ENCODE results near the gene OCA2.

OCA2 gene

DNA sequence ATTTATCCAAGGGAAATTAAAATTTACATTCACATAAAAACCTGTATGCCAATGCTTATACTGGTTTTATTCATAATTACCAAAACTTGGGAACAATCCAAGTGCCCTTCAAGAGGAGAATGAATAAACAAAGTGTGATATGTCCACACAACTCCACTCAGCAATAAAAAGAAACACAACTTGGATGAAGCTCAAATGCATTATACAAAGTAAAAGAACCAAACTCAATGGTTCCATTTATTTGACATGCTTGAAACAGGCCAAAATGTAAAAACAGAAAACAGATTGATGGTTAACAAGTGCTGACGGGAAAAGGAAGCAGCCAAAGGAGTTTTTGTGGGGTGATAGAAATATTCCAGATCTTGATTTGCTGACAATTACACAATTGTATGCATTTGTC, 23.5 kb downstream of the OCA2 start:
- H3K27me3 ChIP-seq (ENCODE audit: control insufficient read depth, insufficient read depth, low read length) = no peaks in the 10 kb centered on the region
- no peaks in the 10 kb centered on the region for H3K4me1 ChIP-seq (ENCODE audit: control insufficient read depth, insufficient read depth, low read length)
- H3K4me3 ChIP-seq (ENCODE audit: low read depth, low read length) = no peak overlapping the region
- H3K27ac ChIP-seq (ENCODE audit: low read depth, low read length) = no peak overlapping the region
- no peaks in the 10 kb centered on the region for H3K9me3 ChIP-seq (ENCODE audit: control insufficient read depth, insufficient read depth, low read length)
- no peak overlapping the region for H3K9ac ChIP-seq (ENCODE audit: low read depth, low read length)
- no peaks in the 10 kb centered on the region for H3K36me3 ChIP-seq (ENCODE audit: control insufficient read depth, insufficient read depth, low read length)

DNA sequence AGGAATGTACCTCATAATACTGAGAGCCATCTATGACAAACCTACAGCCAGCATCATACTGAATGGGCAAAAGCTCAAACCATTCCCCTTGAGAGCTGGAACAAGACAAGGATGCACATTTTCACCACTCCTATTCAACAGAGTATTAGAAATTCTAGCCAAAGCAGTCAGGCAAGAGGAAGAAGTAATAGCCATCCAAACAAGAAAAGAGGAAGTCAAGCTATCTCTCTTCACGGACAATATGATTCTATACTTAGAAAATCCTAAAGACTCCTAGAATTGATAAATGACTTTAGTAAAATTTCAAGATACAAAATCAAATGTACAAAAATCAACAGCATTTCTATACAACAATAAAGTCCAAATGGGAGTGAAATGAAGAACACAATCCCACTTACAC, 30.2 kb downstream of the OCA2 start:
- no peaks in the 10 kb centered on the region for H3K27me3 ChIP-seq (ENCODE audit: control insufficient read depth, insufficient read depth, low read length)
- H3K4me3 ChIP-seq (ENCODE audit: low read depth, low read length) = no peak overlapping the region
- peaks cover 5% of the 10 kb centered on the region; the same call in 1 of the 2 replicates for H3K9me3 ChIP-seq (ENCODE audit: control insufficient read depth, insufficient read depth, low read length)
- H3K36me3 ChIP-seq (ENCODE audit: control insufficient read depth, insufficient read depth, low read length) = no peaks in the 10 kb centered on the region
- no peak overlapping the region for H3K27ac ChIP-seq (ENCODE audit: low read depth, low read length)
- H3K4me1 ChIP-seq (ENCODE audit: control insufficient read depth, insufficient read depth, low read length) = peaks cover 7% of the 10 kb centered on the region; the same call in 1 of the 2 replicates
- H3K9ac ChIP-seq (ENCODE audit: low read depth, low read length) = no peak overlapping the region

DNA sequence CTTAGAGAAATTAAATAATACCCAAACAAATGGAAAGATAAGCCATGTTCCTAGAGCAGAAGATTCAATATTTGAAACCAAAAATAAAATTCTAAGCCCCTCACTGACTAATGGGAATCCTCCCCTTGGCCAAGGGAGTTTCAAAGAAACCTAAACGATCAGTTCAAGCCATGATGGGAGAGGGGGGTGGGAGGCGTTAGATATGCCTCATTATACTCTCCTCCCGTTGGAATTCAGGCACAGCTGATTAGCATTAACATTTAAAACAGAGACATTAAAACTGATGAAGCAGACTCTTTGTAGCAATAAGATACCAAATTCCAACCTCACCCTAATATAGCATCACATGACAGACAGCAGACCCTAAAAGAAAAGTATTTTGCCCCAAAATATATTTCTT, 32.9 kb downstream of the OCA2 start:
- Histone ChIP-seq H3K4me3 (ENCODE audit: low read depth, low read length) (no peak overlapping the region), H3K27me3 (ENCODE audit: control insufficient read depth, insufficient read depth, low read length) (no peaks in the 10 kb centered on the region), H3K36me3 (ENCODE audit: control insufficient read depth, insufficient read depth, low read length) (no peaks in the 10 kb centered on the region), H3K9ac (ENCODE audit: low read depth, low read length) (no peak overlapping the region), H3K9me3 (ENCODE audit: control insufficient read depth, insufficient read depth, low read length) (peaks cover 5% of the 10 kb centered on the region; the same call in 1 of the 2 replicates), H3K27ac (ENCODE audit: low read depth, low read length) (no peak overlapping the region), H3K4me1 (ENCODE audit: control insufficient read depth, insufficient read depth, low read length) (peaks cover 7% of the 10 kb centered on the region; the same call in 1 of the 2 replicates)

DNA sequence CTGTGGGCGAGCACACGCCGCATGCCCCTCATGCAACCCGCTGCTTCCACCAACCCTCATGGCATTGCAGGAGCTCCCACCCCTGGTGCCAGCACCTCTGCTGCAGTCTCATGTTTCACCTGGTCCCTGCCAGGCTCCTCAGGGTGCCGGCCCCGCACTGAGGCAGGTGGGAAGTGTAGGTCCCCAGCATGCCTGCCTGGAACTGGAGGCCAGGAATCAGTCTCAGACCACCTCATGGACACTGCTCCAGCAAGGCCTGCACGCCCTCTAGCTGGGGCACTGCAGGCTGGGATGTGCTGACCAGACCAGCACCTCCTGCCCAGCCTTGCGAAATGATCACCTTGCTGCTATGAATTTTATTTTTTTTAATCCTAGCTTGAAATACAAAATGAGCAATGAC, 39.1 kb downstream of the OCA2 start:
- no peak overlapping the region for H3K9ac ChIP-seq (ENCODE audit: low read depth, low read length)
- H3K27ac ChIP-seq (ENCODE audit: low read depth, low read length) = no peak overlapping the region

DNA sequence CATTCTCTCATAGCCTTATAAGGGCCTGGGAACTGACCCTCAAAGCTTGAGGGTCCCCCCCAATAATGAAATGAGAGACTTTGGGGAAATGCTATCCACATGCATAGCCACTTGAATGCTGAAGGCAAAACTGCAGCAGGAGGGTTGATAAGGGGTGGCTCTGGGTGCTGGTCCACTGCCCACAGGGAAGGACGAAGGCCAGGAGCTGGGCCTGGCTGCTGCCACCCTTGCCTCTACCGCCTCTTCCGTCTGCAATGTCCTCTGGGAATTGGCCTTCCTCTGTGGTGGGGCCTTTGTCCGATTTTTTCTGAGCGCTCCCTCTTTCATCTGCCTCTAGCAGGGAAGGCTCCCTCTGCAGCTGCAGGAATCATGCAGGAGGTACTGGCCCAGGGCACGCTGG, 41.0 kb downstream of the OCA2 start:
- Histone ChIP-seq H3K36me3 (ENCODE audit: control insufficient read depth, insufficient read depth, low read length) (no peaks in the 10 kb centered on the region), H3K4me1 (ENCODE audit: control insufficient read depth, insufficient read depth, low read length) (no peaks in the 10 kb centered on the region), H3K9ac (ENCODE audit: low read depth, low read length) (no peak overlapping the region), H3K9me3 (ENCODE audit: control insufficient read depth, insufficient read depth, low read length) (0 out of 2 replicates have a peak, but pooled peaks cover 3% of the 10 kb centered on the region), H3K4me3 (ENCODE audit: low read depth, low read length) (no peak overlapping the region), H3K27ac (ENCODE audit: low read depth, low read length) (no peak overlapping the region), H3K27me3 (ENCODE audit: control insufficient read depth, insufficient read depth, low read length) (no peaks in the 10 kb centered on the region)

More for the DNA sequence above, 39.1 kb downstream of the OCA2 start:
- Histone ChIP-seq H3K4me1 (ENCODE audit: control insufficient read depth, insufficient read depth, low read length) (no peaks in the 10 kb centered on the region), H3K4me3 (ENCODE audit: low read depth, low read length) (no peak overlapping the region), H3K36me3 (ENCODE audit: control insufficient read depth, insufficient read depth, low read length) (no peaks in the 10 kb centered on the region), H3K9me3 (ENCODE audit: control insufficient read depth, insufficient read depth, low read length) (peaks cover 3% of the 10 kb centered on the region; the same call in 1 of the 2 replicates), H3K27me3 (ENCODE audit: control insufficient read depth, insufficient read depth, low read length) (no peaks in the 10 kb centered on the region)

DNA sequence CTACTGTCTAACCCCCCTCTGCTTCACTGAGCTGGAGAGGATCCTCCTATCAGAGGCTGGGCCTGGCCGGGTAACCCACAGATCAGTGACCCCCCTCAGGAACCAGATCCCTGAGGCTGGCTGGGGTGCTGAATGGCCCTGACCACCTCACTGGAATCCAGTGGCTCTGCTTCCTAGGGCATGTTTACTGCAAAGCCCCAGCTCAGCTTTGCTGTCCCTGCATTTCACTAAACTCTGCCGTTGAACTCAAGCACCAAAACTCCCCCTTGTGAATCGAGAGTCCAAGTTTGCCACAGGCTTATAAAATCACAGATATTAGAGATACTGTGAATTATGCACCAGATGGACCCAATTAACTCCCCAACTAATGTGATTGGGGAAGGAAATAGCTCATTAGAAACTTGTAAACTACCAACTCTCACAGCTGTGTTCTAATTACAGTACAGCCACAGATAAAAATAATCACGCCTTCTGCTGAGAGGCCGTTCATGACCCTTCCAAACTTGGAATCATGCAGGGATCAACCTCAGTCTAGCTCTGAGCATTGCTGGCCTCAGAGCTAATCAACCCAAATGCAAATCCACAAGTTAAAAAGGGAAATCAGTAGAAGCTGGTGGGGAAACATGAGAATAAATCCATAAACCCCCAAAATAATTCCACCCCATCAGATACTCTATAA, 47.0 kb downstream of the OCA2 start:
- Histone ChIP-seq H3K4me1 (ENCODE audit: control insufficient read depth, insufficient read depth, low read length) (no peaks in the 10 kb centered on the region), H3K27ac (ENCODE audit: low read depth, low read length) (no peak overlapping the region), H3K9ac (ENCODE audit: low read depth, low read length) (no peak overlapping the region), H3K4me3 (ENCODE audit: low read depth, low read length) (no peak overlapping the region), H3K36me3 (ENCODE audit: control insufficient read depth, insufficient read depth, low read length) (no peaks in the 10 kb centered on the region), H3K9me3 (ENCODE audit: control insufficient read depth, insufficient read depth, low read length) (no peaks in the 10 kb centered on the region), H3K27me3 (ENCODE audit: control insufficient read depth, insufficient read depth, low read length) (no peaks in the 10 kb centered on the region)

DNA sequence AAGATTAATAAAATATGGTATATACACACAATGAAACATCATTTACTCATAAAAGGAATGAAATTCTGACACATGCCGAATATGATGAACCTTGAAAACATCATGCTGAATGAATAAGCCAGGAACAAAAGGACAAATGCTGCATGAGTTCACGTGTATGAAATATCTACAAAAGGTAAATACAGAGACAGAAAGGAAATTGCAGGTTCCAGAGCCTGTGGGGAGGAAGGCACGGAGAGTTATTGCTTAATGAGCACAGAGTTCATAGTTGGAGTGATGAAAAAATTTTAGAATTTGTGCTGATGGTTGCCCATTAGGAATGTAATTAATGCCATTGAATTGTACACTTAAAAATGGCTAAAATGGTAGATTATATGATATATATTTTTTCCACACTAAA, 49.5 kb downstream of the OCA2 start:
- H3K36me3 ChIP-seq (ENCODE audit: control insufficient read depth, insufficient read depth, low read length) = no peaks in the 10 kb centered on the region
- H3K4me1 ChIP-seq (ENCODE audit: control insufficient read depth, insufficient read depth, low read length) = no peaks in the 10 kb centered on the region
- no peaks in the 10 kb centered on the region for H3K27me3 ChIP-seq (ENCODE audit: control insufficient read depth, insufficient read depth, low read length)
- H3K27ac ChIP-seq (ENCODE audit: low read depth, low read length) = no peak overlapping the region
- no peak overlapping the region for H3K9ac ChIP-seq (ENCODE audit: low read depth, low read length)
- no peak overlapping the region for H3K4me3 ChIP-seq (ENCODE audit: low read depth, low read length)
- H3K9me3 ChIP-seq (ENCODE audit: control insufficient read depth, insufficient read depth, low read length) = no peaks in the 10 kb centered on the region

DNA sequence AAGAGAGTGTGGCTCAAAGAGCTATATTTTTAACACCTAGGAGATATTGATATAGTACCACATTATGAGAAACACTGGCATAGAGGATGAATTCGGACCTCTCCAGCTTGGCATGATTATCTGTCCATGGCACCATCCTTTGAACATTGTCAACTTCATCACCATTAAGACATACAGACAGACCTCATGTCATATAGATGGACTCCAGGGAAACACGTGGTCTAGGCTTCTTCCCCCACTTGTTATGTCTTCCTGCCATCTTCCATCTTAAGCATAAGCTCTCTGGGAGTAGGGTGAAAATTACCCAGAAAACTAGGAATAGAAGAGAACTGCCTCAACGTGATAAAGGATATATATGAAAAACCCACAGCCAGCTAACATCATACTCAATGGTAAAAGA, 51.8 kb downstream of the OCA2 start:
- no peaks in the 10 kb centered on the region for H3K9me3 ChIP-seq (ENCODE audit: control insufficient read depth, insufficient read depth, low read length)
- no peaks in the 10 kb centered on the region for H3K4me1 ChIP-seq (ENCODE audit: control insufficient read depth, insufficient read depth, low read length)
- H3K9ac ChIP-seq (ENCODE audit: low read depth, low read length) = no peak overlapping the region
- H3K27me3 ChIP-seq (ENCODE audit: control insufficient read depth, insufficient read depth, low read length) = no peaks in the 10 kb centered on the region
- H3K27ac ChIP-seq (ENCODE audit: low read depth, low read length) = no peak overlapping the region
- no peaks in the 10 kb centered on the region for H3K36me3 ChIP-seq (ENCODE audit: control insufficient read depth, insufficient read depth, low read length)
- no peak overlapping the region for H3K4me3 ChIP-seq (ENCODE audit: low read depth, low read length)

DNA sequence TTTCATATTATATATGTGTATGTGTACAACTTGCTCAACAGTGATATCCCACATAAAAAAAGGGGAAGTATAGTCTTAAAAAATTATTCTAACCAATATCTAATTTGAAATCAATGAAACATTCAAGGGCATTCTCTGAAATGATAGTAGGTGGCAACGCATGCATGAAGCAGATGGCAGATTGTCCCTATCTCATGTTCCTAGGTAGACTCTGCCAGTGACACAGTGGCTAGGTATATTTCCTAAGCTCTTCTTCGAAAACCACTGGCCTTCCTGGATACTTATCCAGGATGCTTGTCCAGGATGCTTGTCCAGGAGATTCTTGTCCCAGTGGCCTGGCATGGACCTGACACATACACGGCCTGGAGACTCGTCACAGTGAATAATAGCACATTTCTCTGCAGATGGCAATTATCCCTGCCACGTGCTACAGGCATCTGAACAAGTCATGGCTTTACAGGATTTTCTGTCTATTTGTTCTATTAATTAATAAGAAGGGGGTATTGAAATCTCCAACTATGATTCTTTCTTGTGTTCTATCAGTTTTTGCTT, 54.9 kb downstream of the OCA2 start:
- H3K27me3 ChIP-seq (ENCODE audit: control insufficient read depth, insufficient read depth, low read length) = no peaks in the 10 kb centered on the region
- H3K9me3 ChIP-seq (ENCODE audit: control insufficient read depth, insufficient read depth, low read length) = no peaks in the 10 kb centered on the region
- H3K9ac ChIP-seq (ENCODE audit: low read depth, low read length) = no peak overlapping the region
- H3K4me1 ChIP-seq (ENCODE audit: control insufficient read depth, insufficient read depth, low read length) = no peaks in the 10 kb centered on the region
- no peak overlapping the region for H3K4me3 ChIP-seq (ENCODE audit: low read depth, low read length)
- H3K27ac ChIP-seq (ENCODE audit: low read depth, low read length) = no peak overlapping the region
- H3K36me3 ChIP-seq (ENCODE audit: control insufficient read depth, insufficient read depth, low read length) = no peaks in the 10 kb centered on the region

DNA sequence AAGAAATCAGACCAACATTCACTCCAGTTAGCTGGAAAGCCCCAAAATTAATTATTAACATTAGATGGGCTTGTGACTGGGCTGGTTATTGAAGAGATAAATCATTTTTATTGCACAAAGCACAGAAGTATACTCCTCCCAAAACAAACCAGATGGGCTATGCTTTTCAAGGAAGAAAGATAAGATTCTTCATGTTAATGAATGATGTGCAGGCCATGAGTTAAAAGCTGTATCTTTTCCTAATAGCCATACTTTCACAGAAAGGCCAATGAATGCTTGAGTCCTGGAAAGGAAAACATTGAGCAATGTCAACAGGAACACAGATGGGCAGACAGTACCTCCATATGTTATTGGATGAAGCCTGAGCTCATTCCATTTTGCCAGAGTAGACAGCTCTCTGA, 55.4 kb downstream of the OCA2 start:
- H3K9ac ChIP-seq (ENCODE audit: low read depth, low read length) = no peak overlapping the region
- H3K4me3 ChIP-seq (ENCODE audit: low read depth, low read length) = no peak overlapping the region
- H3K9me3 ChIP-seq (ENCODE audit: control insufficient read depth, insufficient read depth, low read length) = no peaks in the 10 kb centered on the region
- no peaks in the 10 kb centered on the region for H3K36me3 ChIP-seq (ENCODE audit: control insufficient read depth, insufficient read depth, low read length)
- no peak overlapping the region for H3K27ac ChIP-seq (ENCODE audit: low read depth, low read length)
- H3K4me1 ChIP-seq (ENCODE audit: control insufficient read depth, insufficient read depth, low read length) = no peaks in the 10 kb centered on the region
- H3K27me3 ChIP-seq (ENCODE audit: control insufficient read depth, insufficient read depth, low read length) = no peaks in the 10 kb centered on the region

DNA sequence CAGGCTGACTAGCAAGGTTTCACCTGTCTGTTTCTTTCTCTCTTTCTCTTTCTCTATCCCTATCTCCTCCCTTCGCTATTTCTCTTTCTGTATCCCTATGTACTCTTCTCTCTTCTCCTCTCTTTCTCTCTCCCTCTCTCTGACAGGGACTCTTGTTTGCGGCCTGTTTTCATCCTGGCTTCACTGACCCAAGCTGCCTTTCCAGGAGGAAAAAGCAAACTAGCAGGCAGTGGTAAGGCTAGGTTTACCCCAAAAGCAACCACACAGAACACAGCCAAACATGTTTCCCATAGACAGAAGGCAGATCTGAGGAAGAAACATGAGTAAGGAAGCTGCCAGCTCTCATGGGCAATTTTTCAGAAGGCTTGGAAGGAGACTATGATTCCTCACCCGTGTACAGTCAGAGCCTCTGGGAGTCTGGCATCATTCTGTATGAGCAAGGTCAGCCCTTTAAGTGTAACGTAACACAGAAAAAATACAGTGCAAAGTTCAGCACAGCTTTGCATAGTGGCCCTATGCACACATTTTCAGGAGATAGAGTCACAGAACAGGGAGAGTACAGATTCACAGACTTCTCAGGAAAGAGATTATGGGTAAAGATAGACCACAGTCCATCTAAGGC, 61.0 kb downstream of the OCA2 start:
- H3K27me3 ChIP-seq (ENCODE audit: control insufficient read depth, insufficient read depth, low read length) = no peaks in the 10 kb centered on the region
- no peaks in the 10 kb centered on the region for H3K4me1 ChIP-seq (ENCODE audit: control insufficient read depth, insufficient read depth, low read length)
- no peak overlapping the region for H3K4me3 ChIP-seq (ENCODE audit: low read depth, low read length)
- H3K9me3 ChIP-seq (ENCODE audit: control insufficient read depth, insufficient read depth, low read length) = no peaks in the 10 kb centered on the region
- no peak overlapping the region for H3K9ac ChIP-seq (ENCODE audit: low read depth, low read length)
- no peaks in the 10 kb centered on the region for H3K36me3 ChIP-seq (ENCODE audit: control insufficient read depth, insufficient read depth, low read length)
- H3K27ac ChIP-seq (ENCODE audit: low read depth, low read length) = no peak overlapping the region
